ENCODE measurements around the gene SHROOM3.

- no peak for TF ChIP-seq CTCF (IDR thresholded peaks at IDR 0.05 in 8 of 11, conservative IDR thresholded peaks at IDR 0.05 in 3 of 11)
- no peak for TF ChIP-seq POLR2AphosphoS5 (IDR thresholded peaks at IDR 0.05)
Measured at GRCh38 chr4:76544725-76545124, 109.7 kb downstream of the SHROOM3 start.
